ENCODE results near the gene ARL13A.

DNA sequence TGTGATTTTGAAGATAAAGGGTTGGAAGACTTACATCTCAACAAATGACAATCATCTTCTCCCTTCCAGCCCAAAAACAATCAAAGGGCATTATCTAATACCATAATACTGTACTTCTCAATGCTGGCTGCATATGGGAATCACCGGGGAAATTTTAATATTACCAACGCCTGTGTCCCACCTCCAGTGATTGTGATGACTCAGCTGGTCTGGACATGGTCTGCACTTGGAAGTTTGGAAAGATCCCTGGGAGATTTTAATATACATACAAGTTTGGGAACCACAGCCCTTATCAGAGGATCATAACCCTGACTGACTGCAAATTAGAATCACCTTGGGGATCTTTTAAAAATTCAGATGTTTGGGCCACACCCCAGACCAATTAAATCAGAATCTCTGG, 29.9 kb downstream of the ARL13A start:
- TF ChIP-seq ZFP3 (CRISPR knock-in tag; IDR thresholded peaks at IDR 0.05) (no peak), SNAI2 (CRISPR knock-in tag; IDR thresholded peaks at IDR 0.05) (no peak), ZFP30 (CRISPR knock-in tag; IDR thresholded peaks at IDR 0.05) (no peak), BACH2 (CRISPR knock-in tag; IDR thresholded peaks at IDR 0.05; ENCODE audit: borderline replicate concordance) (no peak), TOX (CRISPR knock-in tag; IDR thresholded peaks at IDR 0.05; ENCODE audit: borderline replicate concordance) (no peak), GLIS3 (CRISPR knock-in tag; IDR thresholded peaks at IDR 0.05) (no peak)
